ENCODE results near the gene GUCA2A.

The GUCA2A gene

GRCh38 chr1:42172381-42173133, 8.0 kb upstream of the GUCA2A start:
- CTCF ChIA-PET = interaction anchor here (0.5 to 2.9 kb wide), 23 partner anchors 10 to 680 kb away, joined by 3 to 29 read pairs (median 4); no protein-coding TSS in a partner anchor
- peaks cover under 1% of the 10 kb centered on the region for H3K36me3 Mint-ChIP-seq

GRCh38 chr1:42171679-42172266, 7.2 kb upstream of the GUCA2A start:
- H3K36me3 Mint-ChIP-seq = no peaks in the 10 kb centered on the region
- H3K4me3 Mint-ChIP-seq = no peak overlapping the region
- DNase-seq = no peak
- H3K4me1 Mint-ChIP-seq = no peaks in the 10 kb centered on the region
- H3K27me3 Mint-ChIP-seq = no peaks in the 10 kb centered on the region
- CTCF ChIA-PET = interaction anchor here (0.7 to 1.9 kb wide), 5 partner anchors 11 to 593 kb away, joined by 3 to 8 read pairs (median 3); no protein-coding TSS in a partner anchor
- H3K9me3 Mint-ChIP-seq = no peaks in the 10 kb centered on the region
- H3K27ac Mint-ChIP-seq = no peak overlapping the region

More at GRCh38 chr1:42172381-42173133, 8.0 kb upstream of the GUCA2A start:
- Mint-ChIP-seq H3K27ac (no peak overlapping the region), H3K4me3 (no peak overlapping the region), H3K9me3 (no peaks in the 10 kb centered on the region), H3K27me3 (no peaks in the 10 kb centered on the region), H3K4me1 (no peaks in the 10 kb centered on the region)
- DNase-seq = no peak

GRCh38 chr1:42170779-42171621, 6.5 kb upstream of the GUCA2A start:
- H3K9me3 Mint-ChIP-seq = no peaks in the 10 kb centered on the region
- H3K27me3 Mint-ChIP-seq = no peaks in the 10 kb centered on the region
- H3K4me1 Mint-ChIP-seq = no peaks in the 10 kb centered on the region
- CTCF ChIA-PET = interaction anchor here (0.7 to 1.1 kb wide), 3 partner anchors 10 to 23 kb away, joined by 3 read pairs; no protein-coding TSS in a partner anchor
- DNase-seq = no peak
- no peak overlapping the region for H3K4me3 Mint-ChIP-seq
- H3K27ac Mint-ChIP-seq = no peak overlapping the region
- no peaks in the 10 kb centered on the region for H3K36me3 Mint-ChIP-seq

GRCh38 chr1:42168763-42169162, 4.2 kb upstream of the GUCA2A start:
- Mint-ChIP-seq H3K36me3 (no peaks in the 10 kb centered on the region), H3K9me3 (no peaks in the 10 kb centered on the region), H3K4me3 (no peak overlapping the region), H3K27ac (no peak overlapping the region), H3K27me3 (no peaks in the 10 kb centered on the region), H3K4me1 (no peaks in the 10 kb centered on the region)
- DNase-seq = no peak
- CTCF ChIA-PET = interaction anchor here (1.1 kb wide), 1 partner anchor 11 kb away, joined by 3 read pairs; no protein-coding TSS in a partner anchor

- Mint-ChIP-seq H3K4me1 (no peaks in the 10 kb centered on the region), H3K27ac (no peak overlapping the region), H3K36me3 (no peaks in the 10 kb centered on the region), H3K27me3 (no peaks in the 10 kb centered on the region), H3K9me3 (no peaks in the 10 kb centered on the region), H3K4me3 (no peak overlapping the region)
- CTCF ChIA-PET = interaction anchor here (1.1 kb wide), 1 partner anchor 10 kb away, joined by 3 read pairs; no protein-coding TSS in a partner anchor
- DNase-seq = no peak
Observed at GRCh38 chr1:42168391-42168670, 3.8 kb upstream of the GUCA2A start.

- H3K4me1 Mint-ChIP-seq = no peaks in the 10 kb centered on the region
- H3K36me3 Mint-ChIP-seq = no peaks in the 10 kb centered on the region
- CTCF ChIA-PET = interaction anchor here (1.1 kb wide), 1 partner anchor 10 kb away, joined by 3 read pairs; no protein-coding TSS in a partner anchor
- no peaks in the 10 kb centered on the region for H3K9me3 Mint-ChIP-seq
- H3K27ac Mint-ChIP-seq = no peak overlapping the region
- H3K4me3 Mint-ChIP-seq = no peak overlapping the region
- no peak for DNase-seq
- no peaks in the 10 kb centered on the region for H3K27me3 Mint-ChIP-seq
Observed at GRCh38 chr1:42167611-42168390, 3.3 kb upstream of the GUCA2A start.

GRCh38 chr1:42165511-42166210, 1.1 kb upstream of the GUCA2A start:
- Mint-ChIP-seq H3K27me3 (peaks cover 15% of the 10 kb centered on the region), H3K36me3 (no peaks in the 10 kb centered on the region), H3K27ac (no peak overlapping the region), H3K4me3 (no peak overlapping the region), H3K4me1 (no peaks in the 10 kb centered on the region), H3K9me3 (peaks cover 14% of the 10 kb centered on the region)
- CTCF ChIA-PET = no interaction called here
- DNase-seq = no peak

GRCh38 chr1:42163536-42164503, 725 bp downstream of the GUCA2A start:
- Mint-ChIP-seq H3K4me3 (no peak overlapping the region), H3K4me1 (no peaks in the 10 kb centered on the region), H3K36me3 (no peaks in the 10 kb centered on the region), H3K9me3 (peaks cover 20% of the 10 kb centered on the region), H3K27me3 (peaks cover 17% of the 10 kb centered on the region), H3K27ac (no peak overlapping the region)
- DNase-seq = no peak
- CTCF ChIA-PET = interaction anchor here (0.9 kb wide), 1 partner anchor 10 kb away, joined by 4 read pairs; no protein-coding TSS in a partner anchor

- no peak overlapping the region for H3K27ac Mint-ChIP-seq
- H3K9me3 Mint-ChIP-seq = peaks cover 20% of the 10 kb centered on the region
- H3K36me3 Mint-ChIP-seq = no peaks in the 10 kb centered on the region
- no peak overlapping the region for H3K4me3 Mint-ChIP-seq
- no peaks in the 10 kb centered on the region for H3K4me1 Mint-ChIP-seq
- CTCF ChIA-PET = interaction anchor here (0.9 kb wide), 1 partner anchor 11 kb away, joined by 4 read pairs; no protein-coding TSS in a partner anchor
- H3K27me3 Mint-ChIP-seq = peaks cover 17% of the 10 kb centered on the region
- no peak for DNase-seq
Observed at GRCh38 chr1:42163114-42163513, 1.4 kb downstream of the GUCA2A start.

- peaks cover 17% of the 10 kb centered on the region for H3K27me3 Mint-ChIP-seq
- CTCF ChIA-PET = interaction anchor here (0.9 kb wide), 1 partner anchor 11 kb away, joined by 3 read pairs; no protein-coding TSS in a partner anchor
- no peak overlapping the region for H3K4me3 Mint-ChIP-seq
Observed at GRCh38 chr1:42162181-42162580, 2.4 kb downstream of the GUCA2A start.

GRCh38 chr1:42158189-42158588, 6.4 kb downstream of the GUCA2A start:
- Mint-ChIP-seq H3K27me3 (peaks cover 17% of the 10 kb centered on the region), H3K27ac (no peak overlapping the region), H3K36me3 (no peaks in the 10 kb centered on the region), H3K4me1 (peaks cover 6% of the 10 kb centered on the region), H3K9me3 (peaks cover 20% of the 10 kb centered on the region), H3K4me3 (no peak overlapping the region)
- DNase-seq = no peak
- CTCF ChIA-PET = interaction anchor here (0.7 to 2.0 kb wide), 3 partner anchors 10 to 16 kb away, joined by 3 to 12 read pairs (median 3); no protein-coding TSS in a partner anchor

More at GRCh38 chr1:42162181-42162580, 2.4 kb downstream of the GUCA2A start:
- no peak for DNase-seq
- no peaks in the 10 kb centered on the region for H3K36me3 Mint-ChIP-seq
- H3K27ac Mint-ChIP-seq = no peak overlapping the region
- H3K9me3 Mint-ChIP-seq = peaks cover 20% of the 10 kb centered on the region
- peaks cover 6% of the 10 kb centered on the region for H3K4me1 Mint-ChIP-seq

- Mint-ChIP-seq H3K36me3 (no peaks in the 10 kb centered on the region), H3K27ac (no peak overlapping the region), H3K4me3 (no peak overlapping the region), H3K9me3 (peaks cover 20% of the 10 kb centered on the region), H3K27me3 (peaks cover 21% of the 10 kb centered on the region), H3K4me1 (peaks cover 6% of the 10 kb centered on the region)
- CTCF ChIA-PET = interaction anchor here (0.7 to 2.0 kb wide), 3 partner anchors 10 to 17 kb away, joined by 3 to 12 read pairs (median 3); no protein-coding TSS in a partner anchor
- DNase-seq = peak; percentile 37
Observed at GRCh38 chr1:42157667-42158066, 6.9 kb downstream of the GUCA2A start.
